GM18519 (cell line): ENCODE data around the gene DLG3.
"Not testable (repeated sequence)": the region's sequence is repeated elsewhere in the genome, so short reads cannot be mapped to it uniquely, and the experiment has no call there.

Experiments used
- ATAC-seq: cut with Tn5 transposase; IDR thresholded peaks from one replicate; pipeline ENCODE4 v1.9.1; 2021; ENCODE audit warnings: mild to moderate bottlenecking, moderate library complexity; ENCODE audit not compliant: unreplicated experiment, low FRiP score

Gene DLG3

DNA sequence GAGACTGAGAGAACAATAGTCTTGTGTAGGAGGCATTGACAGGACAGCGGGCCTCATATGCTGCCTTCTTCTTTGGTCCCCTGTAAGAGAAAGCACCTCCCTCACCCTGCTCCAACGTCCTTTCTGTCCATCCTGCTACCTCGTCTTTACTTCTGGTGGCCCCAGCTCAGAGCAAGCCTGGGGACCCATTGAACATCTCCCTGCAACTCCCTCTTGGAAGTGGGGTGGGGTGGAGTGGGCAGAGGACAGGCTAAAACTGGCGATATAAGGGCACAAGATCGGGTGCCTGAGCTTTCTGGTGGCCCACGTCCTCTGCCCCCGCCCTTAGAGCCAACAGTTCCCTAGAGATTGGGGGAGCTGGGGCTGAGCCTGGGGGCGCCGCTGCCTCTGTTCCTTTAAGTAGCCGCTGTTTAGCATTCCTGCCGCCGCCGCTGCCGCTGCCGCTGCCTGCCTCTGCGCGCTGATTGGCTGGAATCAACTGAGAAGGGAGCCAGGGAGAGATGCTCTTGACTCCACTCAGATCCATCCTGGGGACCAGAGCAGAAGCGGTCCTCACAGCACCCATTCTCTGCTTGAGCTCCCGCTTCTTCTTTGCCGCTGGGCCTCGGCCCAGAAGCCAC, at the start of gene DLG3:
TSS of gene DLG3 (plus strand) at position 510 of the 620 bp plus-strand sequence. CDS start 367 bp downstream, outside the sequence.
- no peak for ATAC-seq

DNA sequence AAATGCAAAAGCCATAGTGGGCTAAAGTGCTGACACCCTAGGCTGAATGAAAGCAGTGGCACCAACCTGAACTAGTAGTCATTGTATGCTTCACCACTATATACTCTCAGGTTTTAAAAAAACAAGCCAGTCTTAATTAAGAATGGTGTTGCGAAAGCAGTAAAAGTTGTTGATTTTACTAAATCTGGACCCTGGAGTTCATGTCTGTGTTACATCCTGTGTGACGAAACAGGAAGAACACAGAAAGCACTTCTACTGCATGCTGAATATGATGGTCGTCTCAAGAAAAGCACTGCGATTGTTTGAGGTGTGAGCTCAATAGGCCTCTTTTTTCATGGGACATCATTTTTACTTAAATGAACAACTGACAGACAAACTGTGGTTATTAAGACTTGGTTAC, 45.7 kb upstream of the DLG3 start:
- no peak for ATAC-seq

DNA sequence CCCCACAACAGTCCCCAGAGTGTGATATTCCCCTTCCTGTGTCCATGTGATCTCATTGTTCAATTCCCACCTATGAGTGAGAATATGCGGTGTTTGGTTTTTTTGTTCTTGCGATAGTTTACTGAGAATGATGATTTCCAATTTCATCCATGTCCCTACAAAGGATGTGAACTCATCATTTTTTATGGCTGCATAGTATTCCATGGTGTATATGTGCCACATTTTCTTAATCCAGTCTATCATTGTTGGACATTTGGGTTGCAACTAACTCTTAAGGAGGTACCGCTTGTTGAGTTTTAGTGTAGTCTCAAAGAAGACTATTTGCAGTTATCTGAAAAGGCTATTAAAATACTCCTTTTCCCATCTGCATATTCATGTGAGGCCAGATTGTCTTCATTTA, 44.5 kb upstream of the DLG3 start:
- ATAC-seq, result not testable (repeated sequence)

DNA sequence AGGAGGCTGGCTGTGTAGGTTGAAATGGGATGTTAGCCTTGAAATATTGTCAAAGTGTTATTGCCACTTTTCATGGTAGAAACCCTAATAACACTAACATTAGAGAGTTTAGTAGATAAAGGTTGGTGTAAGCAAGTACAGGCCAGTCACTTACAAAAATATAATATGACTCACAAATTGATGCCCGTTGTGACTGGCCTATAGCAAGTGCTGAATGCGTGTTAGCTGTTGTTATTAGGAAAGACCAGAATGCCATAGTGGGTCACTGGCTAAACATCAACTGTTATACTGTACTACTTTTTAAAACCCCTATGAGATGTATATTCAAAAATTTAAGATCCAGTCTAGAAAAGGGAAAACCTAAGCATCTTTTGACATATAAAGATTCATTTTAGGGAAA, 41.9 kb upstream of the DLG3 start:
- ATAC-seq, result no peak

DNA sequence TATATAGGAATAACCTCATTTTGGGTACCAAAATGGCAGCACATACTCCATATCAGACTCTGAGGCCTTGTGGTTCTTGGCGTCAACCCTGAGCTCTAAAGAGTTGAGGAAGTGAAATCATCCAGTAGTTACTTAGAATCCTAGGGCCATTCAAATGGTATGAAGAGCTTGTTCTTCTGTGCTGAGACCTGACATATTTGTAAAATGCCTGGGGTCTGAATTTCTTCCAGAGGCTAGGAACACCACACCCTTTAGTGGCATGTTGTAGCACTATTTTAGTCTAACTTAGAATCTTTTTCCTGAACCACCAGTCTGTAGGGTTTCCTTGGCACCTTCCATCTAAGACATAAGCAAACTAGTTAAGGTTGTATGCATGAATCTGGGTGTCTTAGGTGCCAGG, 39.6 kb upstream of the DLG3 start:
- ATAC-seq, result no peak

DNA sequence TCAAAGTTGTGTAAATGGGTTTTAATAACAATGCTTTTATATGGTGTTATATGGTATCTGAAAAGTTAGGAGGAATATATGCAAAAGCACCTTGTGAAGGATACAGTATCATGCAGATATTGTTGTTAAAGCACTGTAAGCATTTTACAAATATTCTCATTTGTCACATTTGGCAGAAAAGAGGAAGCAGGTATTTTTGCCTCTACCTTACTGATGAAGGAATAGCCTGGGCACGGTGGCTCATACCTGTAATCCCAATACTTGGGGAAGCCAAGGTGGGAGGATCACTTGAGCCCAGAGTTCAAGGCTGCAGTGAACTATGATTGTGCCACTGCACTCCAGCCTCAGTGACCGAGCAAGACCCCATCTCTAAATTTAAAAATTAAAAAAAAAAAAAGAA, 33.7 kb upstream of the DLG3 start:
- no peak for ATAC-seq

DNA sequence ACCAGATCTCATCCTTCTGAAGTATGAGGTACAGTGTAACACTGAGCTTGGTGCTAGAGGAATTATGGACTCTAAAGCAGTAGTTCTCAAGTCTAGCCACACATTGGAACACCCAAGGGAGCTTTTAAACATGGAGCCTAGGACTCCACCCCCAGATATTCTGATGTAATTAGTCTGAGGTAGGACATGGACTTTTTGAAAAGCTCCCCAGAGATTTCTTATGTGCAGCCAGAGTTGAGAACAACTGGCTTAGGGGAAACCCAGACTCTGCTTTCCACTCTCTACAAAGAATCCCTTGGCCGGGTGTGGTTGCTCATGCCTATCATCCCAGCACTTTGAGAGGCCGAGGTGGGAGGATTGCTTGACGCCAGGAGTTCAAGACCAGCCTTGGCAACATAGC, 33.2 kb upstream of the DLG3 start:
- no peak for ATAC-seq

DNA sequence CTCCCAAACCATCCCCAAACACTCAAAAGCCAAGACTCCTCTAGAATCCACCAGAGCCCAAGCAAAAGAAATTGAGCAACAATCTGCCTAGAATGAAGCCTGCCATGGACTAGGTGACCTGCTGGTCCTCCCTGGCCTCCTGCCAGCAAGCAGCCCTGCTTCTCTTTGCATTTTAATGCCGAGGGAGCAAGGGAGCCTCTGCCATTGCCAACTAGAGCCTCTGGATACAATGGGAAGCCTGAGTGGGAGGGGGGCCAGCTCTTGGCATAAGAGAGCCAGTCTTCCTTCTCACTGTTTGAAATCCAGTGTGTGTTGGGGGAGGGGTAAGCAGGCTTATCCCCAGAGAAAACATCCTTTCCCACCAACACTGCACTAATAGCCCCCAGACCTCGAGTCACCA, 23.0 kb upstream of the DLG3 start:
- no peak for ATAC-seq

DNA sequence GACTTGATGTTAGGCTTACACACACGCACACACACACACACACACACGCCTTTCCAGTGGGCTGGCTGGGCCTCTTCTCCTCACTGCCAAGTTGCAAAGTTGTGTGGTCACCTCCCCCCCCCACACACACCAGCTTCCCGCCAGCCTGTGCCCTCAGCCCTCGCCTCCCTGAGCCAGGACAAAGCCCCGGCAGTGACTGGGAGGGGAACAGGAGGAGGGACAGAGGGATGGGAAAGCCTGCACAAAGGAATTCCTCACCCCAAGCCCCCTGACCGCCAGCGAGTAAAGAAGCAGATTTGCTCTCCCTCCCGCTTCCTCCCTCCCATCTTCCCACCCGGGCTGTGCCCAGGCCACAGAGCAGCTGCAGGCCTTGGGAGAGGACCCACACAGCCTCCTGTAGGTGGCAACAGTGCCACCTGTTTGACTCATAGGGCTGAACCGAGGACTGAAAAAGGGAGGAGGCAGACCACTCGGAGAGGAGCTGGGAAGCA, 21.7 kb upstream of the DLG3 start, which contains the start of gene GDPD2:
TSS of gene GDPD2 (plus strand) at position 464 of the 491 bp plus-strand sequence. CDS start 1,671 bp downstream, outside the sequence.
- ATAC-seq, result no peak

DNA sequence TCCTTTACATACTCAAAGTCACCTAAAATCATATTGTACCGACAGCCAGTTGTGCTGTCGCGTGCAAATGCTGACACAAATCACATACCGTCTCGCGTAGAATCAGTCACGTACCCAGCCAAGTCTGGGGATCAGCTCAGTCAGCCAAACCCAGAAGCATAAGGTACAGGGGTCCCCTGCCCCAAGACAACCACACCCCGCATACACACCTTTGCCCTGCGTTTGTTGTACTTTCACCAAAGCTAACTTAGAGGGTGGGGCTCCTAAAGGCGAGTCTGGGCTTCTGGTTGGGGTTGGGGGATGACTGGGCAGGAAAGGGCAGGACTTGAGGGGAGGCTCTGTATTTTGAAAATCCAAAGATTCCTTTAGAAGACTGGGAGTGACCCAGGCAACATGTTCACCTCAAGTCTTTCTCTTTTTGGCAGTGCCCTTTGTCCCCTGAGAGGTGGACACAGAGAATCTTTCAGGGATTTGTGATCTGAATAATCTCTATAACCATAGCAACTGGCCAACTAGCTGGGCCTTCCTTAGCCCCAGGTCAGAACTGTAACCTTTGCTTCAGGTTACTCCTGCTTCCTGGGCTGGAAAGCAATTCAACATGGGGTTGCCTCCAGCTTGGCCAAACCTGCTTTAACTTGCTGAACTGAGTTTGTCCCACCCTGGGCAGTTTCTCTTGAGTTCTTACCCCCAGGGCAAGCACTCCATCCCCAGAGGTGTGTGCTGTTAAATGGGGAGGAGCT, 20.5 kb upstream of the DLG3 start:
- ATAC-seq, result no peak

DNA sequence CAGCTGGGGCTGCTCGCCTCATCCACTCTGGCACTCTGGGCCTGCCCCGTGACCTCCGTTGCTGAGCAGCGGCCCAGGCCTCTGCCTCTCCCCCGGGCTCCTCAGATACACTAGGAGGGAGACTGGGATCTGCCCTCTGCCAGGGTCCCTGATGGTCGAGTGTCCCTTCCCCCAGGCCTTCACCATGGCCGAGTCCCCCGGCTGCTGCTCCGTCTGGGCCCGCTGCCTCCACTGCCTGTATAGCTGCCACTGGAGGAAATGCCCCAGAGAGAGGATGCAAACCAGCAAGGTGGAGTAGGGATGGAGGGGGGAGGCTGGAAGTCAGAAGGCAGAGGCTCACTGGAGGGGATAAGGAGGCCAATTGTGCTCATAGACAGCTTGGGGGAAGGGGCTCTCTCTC, 19.8 kb upstream of the DLG3 start:
- no peak for ATAC-seq

DNA sequence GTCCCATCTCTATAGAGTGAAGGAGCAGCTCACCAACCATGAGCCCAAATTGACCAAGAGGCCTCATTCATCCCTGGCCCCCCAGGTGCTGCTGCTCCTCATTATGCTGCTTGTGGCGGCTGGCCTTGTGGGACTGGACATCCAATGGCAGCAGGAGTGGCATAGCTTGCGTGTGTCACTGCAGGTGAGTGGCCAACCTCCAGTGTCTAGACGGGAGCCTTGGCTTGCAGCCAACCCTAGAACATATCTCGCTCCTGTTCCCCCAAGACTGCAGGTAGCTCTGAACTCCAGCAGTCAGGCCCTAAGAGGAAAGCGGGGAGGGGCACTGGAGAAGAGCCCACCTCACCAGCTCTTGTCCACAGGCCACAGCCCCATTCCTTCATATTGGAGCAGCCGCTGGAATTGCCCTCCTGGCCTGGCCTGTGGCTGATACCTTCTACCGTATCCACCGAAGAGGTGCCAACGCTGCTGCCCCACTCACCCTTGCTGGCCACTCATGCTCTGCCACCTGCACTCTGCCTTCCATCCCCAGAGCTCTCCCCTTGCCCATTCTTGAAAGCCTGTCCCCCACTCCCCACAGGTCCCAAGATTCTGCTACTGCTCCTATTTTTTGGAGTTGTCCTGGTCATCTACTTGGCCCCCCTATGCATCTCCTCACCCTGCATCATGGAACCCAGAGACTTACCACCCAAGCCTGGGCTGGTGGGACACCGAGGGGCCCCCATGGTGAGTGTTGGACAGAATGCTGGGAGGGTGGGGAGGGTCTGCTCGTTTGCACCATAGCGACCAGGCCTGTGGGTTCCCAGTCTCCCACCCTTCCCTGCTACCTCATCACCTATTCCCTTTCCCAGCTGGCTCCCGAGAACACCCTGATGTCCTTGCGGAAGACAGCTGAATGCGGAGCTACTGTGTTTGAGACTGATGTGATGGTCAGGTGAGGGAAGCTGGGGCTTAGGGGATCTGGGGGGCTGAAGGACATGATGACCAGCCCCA, 18.1 kb upstream of the DLG3 start:
- ATAC-seq, result no peak

DNA sequence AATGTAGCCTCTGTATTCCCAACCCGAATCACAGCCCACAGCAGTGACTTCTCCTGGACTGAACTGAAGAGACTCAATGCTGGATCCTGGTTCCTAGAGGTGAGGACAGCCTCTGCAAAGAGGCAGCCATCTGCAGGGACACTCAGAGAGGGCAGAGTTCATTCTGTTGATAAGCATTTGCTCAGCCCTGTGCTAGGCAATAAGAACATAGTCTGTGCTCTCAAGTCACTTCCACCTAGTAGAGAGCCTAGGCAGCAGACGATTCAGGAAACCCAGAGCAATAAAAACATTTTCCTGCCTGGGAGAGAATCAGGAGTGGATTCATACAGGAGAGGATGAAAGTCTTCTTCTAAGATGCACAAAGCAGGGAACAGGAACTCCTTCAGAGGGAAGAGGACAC, 17.3 kb upstream of the DLG3 start:
- no peak for ATAC-seq

DNA sequence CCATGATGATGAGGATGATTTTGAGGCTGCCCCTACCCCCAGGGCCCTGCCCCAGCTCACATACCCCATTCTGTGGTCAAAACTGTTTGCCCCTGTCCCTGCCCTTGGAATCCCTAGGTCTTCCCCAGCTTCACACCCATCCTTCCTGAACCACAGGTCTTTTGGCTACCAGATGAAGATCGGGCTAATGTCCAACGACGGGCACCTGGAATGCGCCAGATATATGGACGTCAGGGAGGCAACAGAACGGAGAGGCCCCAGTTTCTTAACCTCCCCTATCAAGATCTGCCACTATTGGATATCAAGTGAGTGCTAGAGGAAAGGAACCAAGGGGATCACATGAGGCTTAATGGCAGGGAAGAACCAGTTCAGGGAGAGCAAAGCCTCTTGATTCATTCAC, 14.9 kb upstream of the DLG3 start:
- ATAC-seq, result no peak

DNA sequence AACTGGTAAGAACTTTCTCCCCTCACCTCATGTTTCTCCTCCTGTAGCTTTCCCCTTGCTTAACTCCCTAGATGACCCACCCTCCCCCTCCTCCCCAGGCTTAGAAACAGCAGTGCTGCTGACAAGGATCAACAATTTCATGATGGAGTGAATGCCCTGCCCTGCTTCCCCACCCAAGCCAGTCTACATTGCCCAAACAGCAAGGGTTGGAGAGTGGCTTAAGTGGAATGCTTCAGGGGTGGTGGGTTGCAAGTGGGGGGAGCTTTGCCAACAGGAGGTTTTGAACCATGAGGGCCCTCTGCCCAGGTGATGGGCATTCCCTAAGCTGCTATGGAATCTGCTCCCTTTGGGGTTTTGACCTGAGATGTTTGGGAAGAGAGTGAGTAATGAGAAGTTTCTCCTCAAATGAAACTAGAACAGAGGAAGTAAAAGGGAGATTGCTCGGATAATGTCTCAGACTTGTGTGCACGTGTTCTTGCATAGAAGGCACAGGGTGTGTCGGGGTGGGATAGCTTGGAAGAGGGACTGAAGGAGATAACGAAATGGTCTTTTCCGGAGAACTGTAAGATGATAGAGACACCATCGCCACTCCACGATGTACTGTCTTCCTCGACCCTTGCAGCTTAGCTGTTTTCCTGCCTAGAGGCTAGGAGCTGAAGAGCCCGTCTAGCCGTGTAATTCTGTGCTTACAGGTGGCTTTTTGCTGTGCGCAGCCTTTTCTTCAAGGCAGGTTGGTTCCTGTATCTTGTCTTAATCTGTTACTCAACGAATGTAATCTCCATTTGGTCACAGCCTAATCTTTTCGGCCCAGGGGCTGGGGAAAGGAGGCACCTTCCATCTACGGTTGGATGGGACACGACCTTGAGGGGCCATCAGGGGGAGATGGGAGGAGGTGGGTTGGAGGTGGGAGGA, 11.4 kb upstream of the DLG3 start:
- no peak for ATAC-seq

DNA sequence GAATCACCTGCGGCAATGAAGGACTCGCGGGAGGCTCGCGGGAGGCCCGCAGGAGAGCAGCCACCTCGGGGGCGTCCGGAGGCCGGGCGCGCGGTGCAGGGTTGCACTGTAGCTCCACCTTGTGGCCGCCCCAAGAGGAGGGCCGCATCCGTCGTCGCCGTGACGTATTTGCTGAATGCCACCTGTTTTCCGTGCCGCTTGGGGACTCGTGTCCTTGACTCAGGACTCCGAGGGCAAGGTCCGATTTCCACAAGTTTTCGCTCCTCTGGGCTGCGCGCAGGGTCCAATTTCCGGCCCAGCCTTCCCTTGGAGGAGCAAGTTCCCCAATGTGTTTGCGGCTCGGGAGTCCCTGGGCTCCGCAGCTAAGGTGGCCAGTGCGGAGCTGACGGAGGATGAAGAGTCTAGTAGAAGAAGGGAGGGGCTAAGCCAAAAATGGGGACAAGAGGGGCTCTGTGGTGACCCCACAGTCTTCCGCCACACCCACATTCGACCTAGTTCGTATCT, 10.7 kb upstream of the DLG3 start:
- ATAC-seq, result peak; percentile 47

DNA sequence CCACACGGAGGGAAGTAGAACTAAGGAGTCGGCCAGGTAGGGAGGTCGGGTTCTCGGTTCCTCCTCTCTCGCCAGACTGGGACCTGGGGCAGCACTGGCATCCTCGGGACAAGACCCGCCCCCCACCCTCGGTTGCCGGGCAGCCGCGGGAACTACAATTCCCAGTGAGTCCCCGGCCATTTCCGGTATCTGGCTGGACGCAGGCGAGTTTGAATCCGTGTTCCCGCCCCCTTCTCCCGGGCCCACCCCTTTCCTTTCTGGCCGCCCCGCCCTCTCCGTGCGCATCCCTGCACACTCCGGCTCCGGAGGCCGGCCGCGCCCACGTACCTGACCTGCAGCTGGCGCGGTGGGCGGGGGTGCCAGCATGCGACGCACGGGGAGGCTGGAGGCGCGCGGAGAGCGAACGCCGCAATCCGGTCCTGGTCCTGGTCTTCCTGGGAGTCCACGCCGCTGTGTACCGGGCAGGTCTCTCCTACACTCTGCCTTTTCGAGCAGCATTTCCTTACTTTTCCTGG, 10.2 kb upstream of the DLG3 start:
- no peak for ATAC-seq

DNA sequence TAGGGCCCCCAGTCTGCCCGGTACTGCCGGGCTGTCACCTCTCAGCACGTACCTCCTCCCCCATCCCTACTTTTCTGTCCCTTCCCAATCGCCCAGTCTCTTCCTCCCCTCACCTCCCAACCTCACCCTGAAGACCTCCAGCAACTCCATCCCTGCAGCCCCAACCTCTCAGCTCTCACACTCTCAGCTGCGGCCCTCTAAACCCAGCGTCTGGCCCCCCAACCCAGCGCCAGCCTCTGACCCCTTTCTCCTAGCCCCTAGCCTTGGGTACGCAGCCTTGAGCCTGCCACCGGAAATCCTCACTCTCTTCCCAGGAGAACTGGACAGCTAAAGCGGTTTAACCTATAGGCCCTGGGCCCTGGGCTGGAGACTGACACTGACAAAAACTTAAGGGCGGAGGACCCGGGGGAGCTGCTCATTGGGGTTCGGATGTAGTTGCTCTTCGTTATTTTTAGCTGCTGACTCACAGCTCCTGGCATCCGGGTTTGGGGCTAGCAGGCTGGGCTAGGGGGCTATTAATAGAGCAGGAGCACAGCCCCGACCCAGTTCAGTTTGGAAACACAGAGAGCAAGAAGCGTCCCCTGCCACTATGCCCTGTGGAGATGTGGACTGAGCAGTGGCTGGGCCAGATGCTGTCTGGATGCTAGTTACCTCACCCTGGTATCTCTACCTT, 9.6 kb upstream of the DLG3 start:
- ATAC-seq, result no peak

DNA sequence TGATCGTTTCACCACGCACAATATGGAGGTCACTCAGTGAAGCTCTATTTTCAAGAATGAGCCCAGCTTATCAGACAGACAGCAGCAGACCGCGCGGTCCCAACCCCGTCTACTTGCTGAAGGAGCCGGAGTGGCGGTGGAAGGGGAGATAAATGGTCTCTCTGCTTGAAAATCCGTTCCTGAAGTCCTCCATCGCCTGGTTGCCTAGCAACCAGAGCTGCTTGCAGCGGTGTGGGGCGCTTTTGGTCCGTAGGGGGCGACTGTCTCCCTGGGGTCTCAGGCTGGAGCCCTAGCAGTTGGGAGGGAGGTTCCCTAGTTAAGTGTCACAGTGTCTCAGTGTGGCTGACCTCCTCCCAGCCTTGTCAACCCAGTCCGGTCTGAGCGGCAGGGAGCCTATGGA, 8.3 kb upstream of the DLG3 start:
- ATAC-seq, result no peak
